HUES64 (cell line): Measurements from ENCODE around the gene ESYT2.

Experiments used
- H3K27ac ChIP-seq: 2 replicates; pipeline ENCODE4 v1.7.0; 2013; ENCODE audit warnings: low read depth, low read length, inconsistent platforms
- H3K27me3 ChIP-seq: 2 replicates; pipeline ENCODE4 v1.6.1; 2013; ENCODE audit warnings: mild to moderate bottlenecking, low read length; ENCODE audit not compliant: insufficient read depth
- H3K36me3 ChIP-seq: 2 replicates; pipeline ENCODE4 v1.6.1; 2013; ENCODE audit warnings: mild to moderate bottlenecking, low read length; ENCODE audit not compliant: insufficient read depth
- H3K4me1 ChIP-seq: 2 replicates; pipeline ENCODE4 v1.6.1; 2013; ENCODE audit warnings: mild to moderate bottlenecking, low read length, moderate library complexity; ENCODE audit not compliant: insufficient read depth
- H3K4me3 ChIP-seq: 2 replicates; pipeline ENCODE4 v1.5.1; 2013; ENCODE audit warnings: mild to moderate bottlenecking, low read length, moderate library complexity
- H3K9ac ChIP-seq: 2 replicates; pipeline ENCODE4 v1.6.1; 2013; ENCODE audit warnings: mild to moderate bottlenecking, low read depth, low read length
- H3K9me3 ChIP-seq: 2 replicates; pipeline ENCODE4 v1.6.1; 2013; ENCODE audit warnings: low read depth, low read length; ENCODE audit not compliant: insufficient read depth
- WGBS: fragments of 150-250, 120-280 bp; methylation state at CpG from one replicate; pipeline ENCODE4 v1.1.7; 2013; ENCODE audit warnings: missing lambda C conversion rate; 5-methylcytosine and 5-hydroxymethylcytosine counted together

The ESYT2 gene

GRCh38 chr7:158683541-158683940, 145.8 kb downstream of the ESYT2 start:
- no peak overlapping the region for H3K4me3 ChIP-seq
- H3K36me3 ChIP-seq = peaks cover 100% of the 10 kb centered on the region
- WGBS = 100% methylated on average over 2 of the region's 2 CpGs

GRCh38 chr7:158682456-158682855, 146.9 kb downstream of the ESYT2 start:
- no peaks in the 10 kb centered on the region for H3K9me3 ChIP-seq
- no peak overlapping the region for H3K9ac ChIP-seq
- no peaks in the 10 kb centered on the region for H3K4me1 ChIP-seq
- no peak overlapping the region for H3K27ac ChIP-seq
- H3K4me3 ChIP-seq = no peak overlapping the region
- H3K36me3 ChIP-seq = peaks cover 100% of the 10 kb centered on the region
- no peaks in the 10 kb centered on the region for H3K27me3 ChIP-seq

More at GRCh38 chr7:158683541-158683940, 145.8 kb downstream of the ESYT2 start:
- Histone ChIP-seq H3K4me1 (no peaks in the 10 kb centered on the region), H3K27ac (no peak overlapping the region), H3K9ac (no peak overlapping the region), H3K27me3 (no peaks in the 10 kb centered on the region), H3K9me3 (no peaks in the 10 kb centered on the region)
